ENCODE data around the gene TNNI2.
A peak's percentile ranks its signal among the peaks of the same experiment; 100 is the strongest.

The TNNI2 gene

DNA sequence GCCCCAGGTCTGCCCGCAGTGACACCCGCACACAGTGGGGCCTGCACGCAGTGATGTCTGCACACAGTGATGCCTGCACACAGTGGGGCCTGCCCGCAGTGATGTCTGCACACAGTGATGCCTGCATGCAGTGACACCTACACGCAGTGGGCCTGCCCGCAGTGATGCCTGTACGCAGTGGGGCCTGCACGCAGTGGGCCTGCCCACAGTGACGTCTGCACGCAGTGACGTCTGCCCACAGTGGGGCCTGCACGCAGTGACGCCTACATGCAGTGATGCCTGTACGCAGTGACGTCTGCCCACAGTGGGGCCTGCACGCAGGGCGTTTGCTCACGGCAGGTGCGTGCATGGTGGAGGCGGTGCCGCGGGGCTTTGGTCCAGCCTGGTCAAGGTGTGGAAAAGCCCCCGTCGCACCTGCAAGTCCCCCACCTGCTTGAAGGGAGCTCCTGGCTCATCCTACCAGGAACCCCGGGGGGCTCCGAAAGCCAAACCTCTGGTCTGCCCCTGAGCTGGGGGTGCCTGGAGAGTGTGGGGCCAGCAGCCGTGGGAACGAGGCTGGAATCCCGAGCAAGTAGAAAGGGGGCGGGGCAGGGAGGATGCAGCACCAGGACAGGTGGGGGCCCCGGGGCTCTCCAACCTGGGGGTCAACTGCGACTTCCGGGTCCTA lies 12.9 kb upstream of the TNNI2 start:
- Mint-ChIP-seq H3K27ac (no peak overlapping the region), H3K9me3 (peaks cover 5% of the 10 kb centered on the region in 2 donors), H3K36me3 (no peaks in the 10 kb centered on the region), H3K4me1 (no peaks in the 10 kb centered on the region), H3K4me3 (no peak overlapping the region), H3K27me3 (peaks cover 35 to 63% of the 10 kb centered on the region in 2 donors)
- DNase-seq, result no peak
- ATAC-seq (replicated peaks), result no peak

DNA sequence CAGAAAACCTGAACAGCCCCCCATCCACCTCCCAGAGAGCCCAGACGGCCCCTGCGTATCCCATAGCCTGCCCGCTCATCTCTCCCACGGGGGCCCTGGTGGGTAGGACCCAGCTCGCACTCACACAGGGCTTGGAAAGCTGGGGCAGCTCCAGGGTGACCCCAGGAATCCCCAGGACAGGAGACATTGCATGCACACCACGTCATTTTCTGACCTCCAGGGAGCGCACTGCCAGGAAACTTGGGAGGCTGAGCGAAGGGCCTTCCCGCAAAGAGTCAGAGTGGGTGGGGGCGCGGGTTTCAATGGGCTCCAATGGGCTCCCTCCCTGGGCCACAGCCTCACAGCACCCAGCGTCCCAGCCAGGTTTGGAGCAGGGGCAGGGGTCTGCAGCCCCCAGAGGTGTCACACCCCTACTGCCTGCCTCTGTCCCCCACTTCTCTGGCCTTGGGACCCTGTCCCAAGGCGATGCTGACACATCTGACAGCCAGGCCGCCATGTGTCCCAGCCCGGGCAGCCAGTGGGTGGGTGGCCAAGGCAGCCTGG lies 12.2 kb upstream of the TNNI2 start:
- Mint-ChIP-seq H3K4me1 (no peaks in the 10 kb centered on the region), H3K36me3 (no peaks in the 10 kb centered on the region), H3K27ac (no peak overlapping the region), H3K9me3 (peaks cover 0 to 2% of the 10 kb centered on the region in 2 donors), H3K4me3 (no peak overlapping the region), H3K27me3 (peaks cover 28 to 60% of the 10 kb centered on the region in 2 donors)
- no peak for DNase-seq
- ATAC-seq (replicated peaks), result no peak

DNA sequence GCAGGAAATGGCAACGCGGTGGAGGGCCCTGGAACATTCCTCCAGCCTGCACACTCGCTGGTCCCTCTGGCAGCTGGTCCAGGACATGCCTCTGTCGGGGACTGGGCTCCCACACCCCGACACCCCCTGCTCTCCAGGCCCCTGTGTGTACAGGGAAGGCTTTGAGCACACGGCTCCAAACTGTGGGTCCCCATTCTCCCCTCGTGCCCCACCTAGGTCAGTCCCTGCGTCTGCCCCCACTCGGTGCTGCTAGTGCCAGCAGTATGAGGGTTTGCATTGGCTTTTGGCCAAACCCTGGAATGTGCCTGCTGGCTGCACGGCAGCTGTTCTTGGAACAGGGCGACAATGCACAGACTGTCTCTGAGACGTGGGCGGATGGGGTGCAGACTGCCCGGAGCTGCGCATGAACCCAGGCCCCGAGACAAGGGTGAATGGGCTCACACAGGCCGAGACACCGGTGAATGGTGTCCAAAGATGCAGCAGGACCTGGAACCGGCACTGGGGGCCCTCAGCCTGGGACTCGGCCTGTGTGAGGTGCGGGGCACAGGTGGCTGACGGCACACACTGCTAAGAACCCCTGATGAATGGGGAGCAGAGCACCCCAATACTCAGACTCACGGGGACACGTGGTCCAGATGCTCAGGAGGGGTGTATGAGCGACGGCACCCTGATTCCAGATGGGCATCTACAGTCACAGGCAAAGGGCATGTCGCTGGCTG lies 11.5 kb upstream of the TNNI2 start:
- Mint-ChIP-seq H3K27ac (no peak overlapping the region), H3K4me3 (no peak overlapping the region), H3K27me3 (peaks cover 29 to 62% of the 10 kb centered on the region in 2 donors), H3K9me3 (no peaks in the 10 kb centered on the region), H3K4me1 (peaks cover 2 to 5% of the 10 kb centered on the region in 2 donors), H3K36me3 (no peaks in the 10 kb centered on the region)
- ATAC-seq (replicated peaks) (no peak), DNase-seq (no peak)

DNA sequence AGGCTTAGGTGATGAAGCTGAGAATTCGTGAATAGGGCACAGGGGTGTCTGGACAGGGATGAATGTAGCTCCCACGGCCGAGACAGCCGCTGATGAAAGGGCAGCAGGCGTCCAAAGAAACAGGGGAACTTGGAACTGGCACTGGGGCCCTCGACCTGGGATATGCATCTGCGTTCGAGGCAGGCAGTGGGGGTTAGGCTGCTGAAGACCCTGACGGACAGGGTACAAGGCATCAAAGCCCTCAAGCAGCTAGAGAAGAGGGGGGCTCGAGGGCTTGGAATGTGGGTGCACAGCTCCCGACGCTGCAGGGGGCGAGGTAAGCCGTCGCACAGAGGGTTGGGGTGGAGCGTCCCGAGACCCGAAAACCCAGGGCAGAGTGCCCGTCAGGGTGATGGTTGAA lies 10.8 kb upstream of the TNNI2 start:
- Mint-ChIP-seq H3K27ac (no peak overlapping the region), H3K4me1 (peaks cover 2 to 5% of the 10 kb centered on the region in 2 donors), H3K4me3 (no peak overlapping the region), H3K36me3 (no peaks in the 10 kb centered on the region), H3K9me3 (no peaks in the 10 kb centered on the region), H3K27me3 (peaks cover 29 to 62% of the 10 kb centered on the region in 2 donors)
- DNase-seq (no peak), ATAC-seq (replicated peaks) (no peak)

DNA sequence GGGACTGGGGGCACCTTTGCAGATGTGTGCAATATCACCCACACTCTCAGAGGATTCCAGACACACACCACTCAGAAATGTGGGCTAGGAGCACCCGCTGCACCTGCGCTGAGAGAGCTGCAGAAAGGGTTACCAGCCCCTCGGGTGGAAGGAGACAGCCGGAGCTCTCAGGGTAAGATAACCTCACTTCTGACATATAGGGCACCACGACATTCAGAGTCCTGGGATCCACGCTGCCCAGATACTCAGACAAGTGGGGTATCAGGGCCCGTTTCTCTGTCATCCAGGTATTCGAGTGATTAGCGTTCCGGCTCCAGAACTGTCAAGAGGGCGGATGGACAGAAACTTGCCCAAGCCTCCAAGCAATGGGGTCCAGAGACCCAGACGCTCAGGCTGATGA lies 10.2 kb upstream of the TNNI2 start:
- no peaks in the 10 kb centered on the region for H3K36me3 Mint-ChIP-seq
- no peaks in the 10 kb centered on the region for H3K9me3 Mint-ChIP-seq
- ATAC-seq (replicated peaks) (no peak), DNase-seq (no peak)
- peaks cover 32 to 62% of the 10 kb centered on the region in 2 donors for H3K27me3 Mint-ChIP-seq
- H3K27ac Mint-ChIP-seq, result no peak overlapping the region
- H3K4me1 Mint-ChIP-seq, result peaks cover 4 to 5% of the 10 kb centered on the region in 2 donors
- no peak overlapping the region for H3K4me3 Mint-ChIP-seq

DNA sequence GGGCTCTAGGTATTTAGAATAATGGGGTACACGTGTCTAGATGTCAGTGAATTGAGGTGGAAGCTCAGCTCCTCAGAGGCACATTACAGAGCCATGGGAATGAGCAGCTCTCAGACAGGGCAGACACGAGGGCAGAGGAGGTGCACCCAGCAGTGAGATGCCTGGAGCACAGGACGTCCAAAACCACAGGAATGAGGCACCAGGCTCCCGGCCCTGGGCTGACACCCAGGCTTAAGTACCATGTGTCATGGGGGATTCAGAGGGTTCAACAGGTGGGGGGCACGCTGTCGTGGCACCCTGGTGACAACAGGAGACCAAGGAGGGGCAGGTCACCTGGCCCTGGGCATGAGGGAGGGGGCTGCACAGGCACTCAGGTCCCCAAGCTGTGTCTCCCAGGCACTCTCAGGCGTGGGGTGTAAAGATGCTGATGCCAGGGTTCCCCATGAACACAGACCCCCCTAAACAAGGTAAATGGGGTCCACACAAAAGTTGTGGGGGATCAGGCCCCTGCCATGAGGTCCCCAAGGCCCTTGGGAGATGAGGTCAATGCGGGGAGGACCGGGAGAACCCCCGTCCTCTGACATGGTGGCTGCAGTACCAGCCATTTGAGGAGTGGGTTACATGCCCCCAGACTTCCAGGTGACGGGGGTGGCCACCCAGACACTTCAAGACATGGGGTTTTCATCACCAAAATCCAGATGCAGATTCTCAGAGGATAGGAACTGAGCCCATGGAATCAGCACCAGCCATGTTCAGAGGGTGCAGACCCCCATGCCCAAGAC lies 9.6 kb upstream of the TNNI2 start:
- H3K4me3 Mint-ChIP-seq, result no peak overlapping the region
- no peak overlapping the region for H3K27ac Mint-ChIP-seq

DNA sequence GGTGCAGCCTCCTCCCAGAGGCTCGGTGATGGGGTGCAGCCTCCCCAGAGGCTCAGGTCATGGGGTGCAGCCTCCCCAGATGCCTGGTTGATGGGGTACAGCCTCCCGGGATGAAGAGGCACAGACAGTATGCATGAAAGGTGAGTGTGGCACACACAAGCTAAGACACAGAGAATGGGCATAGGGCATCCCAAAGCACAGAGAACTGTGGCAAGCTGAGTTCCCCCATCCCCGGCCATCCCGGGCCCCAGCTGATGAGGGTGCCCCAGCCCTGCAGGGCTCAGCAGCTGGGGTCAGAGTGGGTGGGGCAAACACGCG lies 8.8 kb upstream of the TNNI2 start:
- Mint-ChIP-seq H3K27me3 (peaks cover 26 to 62% of the 10 kb centered on the region in 2 donors), H3K36me3 (no peaks in the 10 kb centered on the region), H3K9me3 (no peaks in the 10 kb centered on the region), H3K27ac (no peak overlapping the region), H3K4me3 (no peak overlapping the region), H3K4me1 (peaks cover 5% of the 10 kb centered on the region in 2 donors)
- DNase-seq, result no peak
- ATAC-seq (replicated peaks), result no peak

More for the DNA sequence above, 9.6 kb upstream of the TNNI2 start:
- ATAC-seq (replicated peaks) (no peak), DNase-seq (no peak)
- peaks cover 5% of the 10 kb centered on the region in 2 donors for H3K4me1 Mint-ChIP-seq
- no peaks in the 10 kb centered on the region for H3K9me3 Mint-ChIP-seq
- peaks cover 30 to 62% of the 10 kb centered on the region in 2 donors for H3K27me3 Mint-ChIP-seq
- no peaks in the 10 kb centered on the region for H3K36me3 Mint-ChIP-seq

DNA sequence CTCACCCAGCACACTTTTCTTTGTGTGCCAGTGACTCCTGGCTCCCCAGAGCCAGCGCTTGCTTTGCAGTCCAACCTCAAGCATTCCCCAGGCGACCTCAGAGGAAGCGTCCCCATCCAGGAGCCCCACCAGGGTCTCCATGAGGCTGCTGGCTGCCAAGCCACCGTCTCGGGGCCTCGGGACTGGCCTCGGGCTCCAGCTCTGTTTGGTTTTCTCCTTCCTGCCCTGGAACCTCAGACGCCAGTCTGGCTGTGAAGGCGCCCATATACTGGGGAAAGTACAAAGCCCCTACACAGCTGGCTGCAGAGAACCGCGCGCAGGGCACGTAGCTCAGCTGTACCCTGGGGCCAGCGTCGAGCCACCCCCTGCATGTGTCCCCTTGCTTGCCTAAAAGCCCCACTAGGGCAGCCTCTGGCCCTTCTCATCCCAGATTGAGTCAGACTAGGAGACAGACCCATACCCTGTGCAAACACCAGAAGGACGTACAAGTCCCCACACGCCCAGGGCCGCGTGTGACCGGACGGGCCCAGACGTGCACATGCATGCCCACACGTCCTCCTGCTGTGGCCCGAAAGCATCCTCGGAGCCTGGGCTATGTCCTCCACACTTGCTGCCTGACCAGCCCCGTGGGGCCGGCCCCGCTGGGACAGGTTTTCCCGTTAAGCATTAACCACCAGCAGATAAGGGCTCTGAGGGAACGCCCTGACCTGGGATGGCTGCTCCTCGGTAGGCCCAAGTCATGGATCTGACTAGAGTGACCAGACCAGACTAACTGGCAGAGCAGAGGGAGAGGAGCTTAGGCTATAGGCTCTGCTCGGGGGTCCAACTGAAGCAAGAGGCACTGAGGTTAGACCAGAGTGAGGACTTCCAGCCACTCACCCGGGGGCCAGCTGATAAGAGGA lies 8.2 kb upstream of the TNNI2 start:
- no peak for DNase-seq
- ATAC-seq (replicated peaks), result no peak
- H3K4me1 Mint-ChIP-seq, result peaks cover 5% of the 10 kb centered on the region in 2 donors
- no peaks in the 10 kb centered on the region for H3K9me3 Mint-ChIP-seq
- H3K27me3 Mint-ChIP-seq, result peaks cover 26 to 62% of the 10 kb centered on the region in 2 donors
- no peaks in the 10 kb centered on the region for H3K36me3 Mint-ChIP-seq
- no peak overlapping the region for H3K4me3 Mint-ChIP-seq
- no peak overlapping the region for H3K27ac Mint-ChIP-seq

DNA sequence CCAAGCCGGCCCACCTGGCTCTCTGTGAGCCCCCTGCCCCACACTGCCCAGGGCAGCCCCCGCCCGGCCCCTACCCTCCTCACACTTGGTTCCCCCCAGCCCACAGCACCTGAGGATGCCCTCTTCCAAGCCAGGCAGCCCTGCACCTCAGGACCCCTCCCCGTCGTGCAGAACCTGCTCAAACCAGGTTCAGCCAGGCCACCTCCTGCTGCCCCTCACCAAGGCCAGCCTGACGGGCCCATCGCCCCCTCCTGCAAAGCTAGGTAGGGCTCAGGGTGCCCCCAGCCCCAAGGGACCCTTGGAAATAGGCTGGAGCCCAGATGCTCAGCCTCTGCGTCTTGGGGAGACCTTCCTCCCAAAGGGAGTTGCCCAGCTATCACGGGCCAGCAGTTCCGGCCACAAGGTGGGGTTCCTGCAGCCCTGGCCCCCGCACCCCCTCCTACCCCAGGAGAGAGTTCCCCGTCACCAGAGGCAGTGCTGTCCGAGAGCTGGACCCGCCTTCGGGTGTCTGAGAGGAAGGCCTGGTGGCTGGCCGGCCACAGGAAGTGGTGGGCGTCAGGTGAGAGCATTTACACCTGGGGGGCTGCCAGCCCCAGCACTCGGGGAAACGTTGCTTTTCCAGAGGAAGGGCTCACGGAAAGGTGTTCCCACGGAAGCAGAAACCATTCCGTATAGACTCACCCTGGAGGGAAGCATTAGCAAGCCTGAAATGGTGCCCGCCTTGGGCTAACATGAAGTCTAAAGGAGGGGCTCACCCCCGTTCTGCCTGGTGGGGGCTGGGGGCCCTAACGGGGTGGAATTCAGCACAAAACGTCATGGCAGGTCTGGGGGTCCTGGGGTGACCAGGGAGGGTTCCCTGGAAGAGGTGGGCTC lies 7.2 kb upstream of the TNNI2 start:
- H3K9me3 Mint-ChIP-seq, result no peaks in the 10 kb centered on the region
- H3K4me1 Mint-ChIP-seq, result peaks cover 5% of the 10 kb centered on the region in 2 donors
- H3K27me3 Mint-ChIP-seq, result peaks cover 26 to 58% of the 10 kb centered on the region in 2 donors
- no peak overlapping the region for H3K4me3 Mint-ChIP-seq
- H3K36me3 Mint-ChIP-seq, result no peaks in the 10 kb centered on the region
- DNase-seq (no peak), ATAC-seq (replicated peaks) (no peak)
- no peak overlapping the region for H3K27ac Mint-ChIP-seq

DNA sequence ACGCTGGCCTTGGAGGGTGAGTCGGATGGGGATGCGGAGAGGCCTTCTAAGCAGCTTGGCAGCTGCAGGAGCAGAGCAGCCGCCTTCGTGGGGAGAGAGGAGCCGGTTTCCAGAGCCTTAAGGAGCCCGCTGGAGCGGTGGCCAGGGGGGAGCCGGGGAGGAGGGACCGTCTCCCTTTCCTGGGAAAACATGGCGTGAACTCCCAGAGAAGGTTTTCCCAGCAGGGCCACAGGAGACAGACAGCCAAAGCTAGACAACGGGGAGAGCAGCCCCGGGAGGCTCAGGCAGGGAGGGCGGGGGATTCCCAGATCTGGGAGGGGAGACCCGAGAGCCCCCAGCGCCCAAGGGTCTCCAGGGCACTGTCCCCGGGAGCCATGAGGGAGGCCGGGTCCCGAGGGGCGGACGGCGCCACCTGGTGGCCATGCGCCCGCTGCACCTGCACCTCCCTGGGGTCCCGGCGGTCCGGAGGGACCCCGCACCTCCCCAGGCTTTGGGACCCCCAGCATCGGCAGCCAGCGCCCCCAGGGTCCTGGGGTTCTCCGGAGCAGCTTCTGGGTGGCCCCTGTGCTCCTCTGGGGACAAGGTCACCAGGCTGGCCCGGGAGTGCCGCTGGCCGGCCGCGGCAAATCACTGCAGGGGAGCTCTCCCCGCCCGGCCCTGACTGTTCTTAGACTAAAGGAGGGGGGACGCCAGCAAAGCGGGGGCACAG lies 6.4 kb upstream of the TNNI2 start:
- no peak overlapping the region for H3K4me3 Mint-ChIP-seq
- no peaks in the 10 kb centered on the region for H3K9me3 Mint-ChIP-seq
- H3K27me3 Mint-ChIP-seq, result peaks cover 24 to 53% of the 10 kb centered on the region in 2 donors
- H3K36me3 Mint-ChIP-seq, result no peaks in the 10 kb centered on the region
- H3K4me1 Mint-ChIP-seq, result peaks cover 5 to 6% of the 10 kb centered on the region in 2 donors
- ATAC-seq (replicated peaks) (peak; percentile 82 to 86), DNase-seq (no peak)
- H3K27ac Mint-ChIP-seq, result no peak overlapping the region

DNA sequence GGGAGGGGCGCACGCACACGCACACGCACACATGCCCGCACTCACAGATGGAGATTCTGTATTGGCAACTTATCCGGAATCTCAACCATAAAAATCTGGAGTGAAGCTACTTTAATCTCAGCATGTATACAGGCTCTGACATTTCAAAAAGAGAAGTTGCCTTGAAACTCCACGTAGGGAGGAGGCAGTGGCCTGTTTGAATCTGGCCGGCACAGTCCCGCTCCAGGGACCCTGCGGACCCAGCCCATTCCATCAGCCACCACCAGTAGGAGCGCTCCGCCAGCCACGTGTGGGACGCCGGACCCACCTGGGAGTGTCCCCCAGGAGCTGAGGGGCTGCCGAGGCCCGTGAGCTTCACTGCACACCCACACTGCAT lies 5.9 kb upstream of the TNNI2 start:
- H3K4me1 Mint-ChIP-seq, result peaks cover 5 to 11% of the 10 kb centered on the region in 2 donors
- H3K9me3 Mint-ChIP-seq, result no peaks in the 10 kb centered on the region
- no peaks in the 10 kb centered on the region for H3K36me3 Mint-ChIP-seq
- DNase-seq (no peak), ATAC-seq (replicated peaks) (no peak)
- H3K27ac Mint-ChIP-seq, result no peak overlapping the region
- peaks cover 19 to 47% of the 10 kb centered on the region in 2 donors for H3K27me3 Mint-ChIP-seq
- no peak overlapping the region for H3K4me3 Mint-ChIP-seq

DNA sequence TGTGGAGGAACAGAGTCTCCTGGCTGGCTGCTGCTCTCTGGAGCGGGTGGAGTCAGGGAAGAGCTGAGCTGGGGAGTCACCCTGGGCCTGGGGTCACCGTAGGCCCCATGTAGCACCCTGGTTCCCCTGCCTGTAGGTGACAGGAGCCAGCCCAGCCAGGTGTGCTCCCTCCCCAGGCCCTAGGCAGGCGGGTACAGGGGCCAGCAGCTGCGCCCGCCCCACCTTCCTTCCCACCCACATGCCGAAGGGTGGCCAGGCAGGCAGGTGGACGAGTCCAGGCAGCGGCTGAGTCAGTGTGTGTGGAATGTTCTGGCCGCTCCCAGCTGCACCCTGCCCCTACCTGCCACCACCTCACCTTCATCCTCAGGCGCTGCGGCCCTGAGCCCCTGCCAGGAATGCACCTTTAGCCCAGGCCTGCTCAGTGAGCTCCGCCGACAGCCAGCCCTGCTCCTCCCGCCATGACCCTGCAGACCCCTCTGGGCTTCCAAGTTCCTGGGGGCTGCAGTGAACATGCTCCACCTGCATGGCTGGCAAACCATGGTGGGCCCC lies 4.6 kb upstream of the TNNI2 start:
- peaks cover 10 to 40% of the 10 kb centered on the region in 2 donors for H3K27me3 Mint-ChIP-seq
- H3K9me3 Mint-ChIP-seq, result no peaks in the 10 kb centered on the region
- H3K36me3 Mint-ChIP-seq, result no peaks in the 10 kb centered on the region
- H3K4me3 Mint-ChIP-seq, result no peak overlapping the region
- no peak overlapping the region for H3K27ac Mint-ChIP-seq
- H3K4me1 Mint-ChIP-seq, result peaks cover 7 to 16% of the 10 kb centered on the region in 2 donors
- ATAC-seq (replicated peaks) (no peak), DNase-seq (no peak)

Data from stimulated activated naive B cell treated with anti-CD40 and anti-IgM and Interleukin-4, amounts not matched to agents 10 μg/mL and 1 μg/mL and 100 μg/mL, for 72 hours (primary cell).